Astrocyte of the cerebellum (primary cell): Measurements from ENCODE around the gene EPHB6.

Experiments
- DNase-seq: peaks from one replicate; pipeline ENCODE4 v3.0.0-alpha.2; 2011; ENCODE audit warnings: low read depth
- H3K4me3 ChIP-seq: 2 replicates; pipeline ENCODE4 v1.5.1; 2011; ENCODE audit warnings: mild to moderate bottlenecking, low read depth, low read length, moderate library complexity
- CTCF ChIP-seq: IDR thresholded peaks from 2 replicates; pipeline ENCODE4 v1.5.1; 2012; ENCODE audit warnings: low read length, low read depth, moderate library complexity, mild to moderate bottlenecking; ENCODE audit errors: missing control alignments
- in situ Hi-C: cut with HindIII; loops from 2 replicates; pipeline ENCODE4 v1.10.0; 2017; ENCODE audit warnings: low sequenced_read_pairs

Gene EPHB6

GRCh38 chr7:142808802-142809583, 45.9 kb upstream of the EPHB6 start:
- no peak for TF ChIP-seq CTCF
- no peak overlapping the region for H3K4me3 ChIP-seq
- in situ Hi-C loops = no loop called here
- no peak for DNase-seq

GRCh38 chr7:142809671-142810070, 45.2 kb upstream of the EPHB6 start:
- no peak for DNase-seq
- in situ Hi-C loops = no loop called here
- no peak for TF ChIP-seq CTCF
- no peak overlapping the region for H3K4me3 ChIP-seq

GRCh38 chr7:142811154-142811737, 43.6 kb upstream of the EPHB6 start:
- peak; percentile 26 for DNase-seq
- peak; percentile 70 for TF ChIP-seq CTCF
- in situ Hi-C loops = no loop called here
- no peak overlapping the region for H3K4me3 ChIP-seq

GRCh38 chr7:142812437-142813215, 42.2 kb upstream of the EPHB6 start:
- DNase-seq = no peak
- in situ Hi-C loops = no loop called here
- TF ChIP-seq CTCF = no peak
- H3K4me3 ChIP-seq = no peak overlapping the region

- in situ Hi-C loops = no loop called here
- DNase-seq = peak; percentile 18
- no peak for TF ChIP-seq CTCF
- H3K4me3 ChIP-seq = no peak overlapping the region
Observed at GRCh38 chr7:142813226-142813625, 41.6 kb upstream of the EPHB6 start.

- in situ Hi-C loops = no loop called here
- H3K4me3 ChIP-seq = no peak overlapping the region
- no peak for DNase-seq
- no peak for TF ChIP-seq CTCF
Observed at GRCh38 chr7:142813699-142814098, 41.2 kb upstream of the EPHB6 start.
